MM.1S (cell line): Measurements from ENCODE around the gene C9orf43.

Experiments used
- CTCF ChIP-seq: fragments of 300-600 bp; sonication (generic); IDR thresholded peaks from 2 replicates; pipeline ENCODE4 v1.5.1; 2016; ENCODE audit warnings: antibody characterized with exemption, low read length, mixed read lengths
- EZH2 ChIP-seq: fragments of 300-600 bp; sonication (generic); optimal IDR thresholded peaks from 2 replicates; pipeline ENCODE3; 2017; ENCODE audit warnings: low read depth, mild to moderate bottlenecking, antibody characterized with exemption, low read length, mixed read lengths
- EZH2phosphoT487 ChIP-seq: fragments of 300-600 bp; sonication (generic); IDR thresholded peaks from 2 replicates; pipeline ENCODE4 v1.6.1; 2018; ENCODE audit warnings: antibody characterized with exemption, low read length

GRCh38 chr9:113444736-113445135 is 34.2 kb downstream of the C9orf43 start:
- no peak for TF ChIP-seq CTCF
- no peak for TF ChIP-seq EZH2
- TF ChIP-seq EZH2phosphoT487 = no peak
